ENCODE measurements around the gene CDC25A. TPM values are rescaled to one million over a fixed set of nuclear protein-coding genes. Genes with fewer than 3 reads are reported as not detected.

The CDC25A gene
- total RNA-seq, 2 donors from 2014 or later, result 5.3 to 23.7 TPM

- Histone ChIP-seq H3K4me1 (no peaks in the 10 kb centered on the region), H3K9me3 (no peaks in the 10 kb centered on the region), H3K4me3 (no peak overlapping the region), H3K36me3 (no peaks in the 10 kb centered on the region), H3K27me3 (no peaks in the 10 kb centered on the region), H3K9ac (ENCODE audit: low read depth in 2 of 2, low read length in 2 of 2) (no peak overlapping the region), H3K27ac (no peak overlapping the region)
- TF ChIP-seq, protein P1, sequence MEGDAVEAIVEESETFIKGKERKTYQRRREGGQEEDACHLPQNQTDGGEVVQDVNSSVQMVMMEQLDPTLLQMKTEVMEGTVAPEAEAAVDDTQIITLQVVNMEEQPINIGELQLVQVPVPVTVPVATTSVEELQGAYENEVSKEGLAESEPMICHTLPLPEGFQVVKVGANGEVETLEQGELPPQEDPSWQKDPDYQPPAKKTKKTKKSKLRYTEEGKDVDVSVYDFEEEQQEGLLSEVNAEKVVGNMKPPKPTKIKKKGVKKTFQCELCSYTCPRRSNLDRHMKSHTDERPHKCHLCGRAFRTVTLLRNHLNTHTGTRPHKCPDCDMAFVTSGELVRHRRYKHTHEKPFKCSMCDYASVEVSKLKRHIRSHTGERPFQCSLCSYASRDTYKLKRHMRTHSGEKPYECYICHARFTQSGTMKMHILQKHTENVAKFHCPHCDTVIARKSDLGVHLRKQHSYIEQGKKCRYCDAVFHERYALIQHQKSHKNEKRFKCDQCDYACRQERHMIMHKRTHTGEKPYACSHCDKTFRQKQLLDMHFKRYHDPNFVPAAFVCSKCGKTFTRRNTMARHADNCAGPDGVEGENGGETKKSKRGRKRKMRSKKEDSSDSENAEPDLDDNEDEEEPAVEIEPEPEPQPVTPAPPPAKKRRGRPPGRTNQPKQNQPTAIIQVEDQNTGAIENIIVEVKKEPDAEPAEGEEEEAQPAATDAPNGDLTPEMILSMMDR (IDR thresholded peaks at IDR 0.05), result peak; percentile 70
- intact Hi-C loops (cut with DNase I), result loop anchor here (5.0 kb wide), 1 partner anchor 243 kb away; no protein-coding TSS in a partner anchor
- peak; percentile 78 for DNase-seq
Observed at GRCh38 chr3:48194446-48195071, 6.3 kb upstream of the CDC25A start.

DNA sequence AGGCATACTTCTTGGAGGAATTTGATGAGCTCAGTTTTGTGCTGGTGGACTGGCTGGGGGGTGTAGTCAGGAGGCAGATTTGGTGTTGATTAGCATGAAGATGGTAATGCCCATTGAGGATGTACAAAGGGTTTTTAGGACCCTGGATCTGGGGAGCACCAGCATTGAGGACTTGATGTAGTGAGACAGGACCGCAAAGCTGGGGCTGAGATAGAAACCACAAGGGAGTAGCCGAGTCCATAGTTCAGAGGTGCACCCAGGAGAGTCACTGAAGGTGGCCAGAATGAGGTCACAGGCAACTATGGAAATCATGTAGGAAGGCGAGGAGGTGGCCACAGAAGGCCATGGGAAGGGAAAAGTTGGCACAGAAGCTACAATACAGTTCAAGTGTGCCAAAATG, 2.7 kb upstream of the CDC25A start:
- H3K4me3 ChIP-seq, result no peak overlapping the region
- no peaks in the 10 kb centered on the region for H3K9me3 ChIP-seq
- no peaks in the 10 kb centered on the region for H3K36me3 ChIP-seq
- no peaks in the 10 kb centered on the region for H3K4me1 ChIP-seq
- peak; percentile 25 for DNase-seq
- TF ChIP-seq, protein P1 (IDR thresholded peaks at IDR 0.05), result no peak
- no peak overlapping the region for H3K27ac ChIP-seq
- intact Hi-C loops (cut with DNase I), result loop anchor here (5.0 kb wide), 1 partner anchor 246 kb away; no protein-coding TSS in a partner anchor
- no peaks in the 10 kb centered on the region for H3K27me3 ChIP-seq
- no peak overlapping the region for H3K9ac ChIP-seq (ENCODE audit: low read depth in 2 of 2, low read length in 2 of 2)

DNA sequence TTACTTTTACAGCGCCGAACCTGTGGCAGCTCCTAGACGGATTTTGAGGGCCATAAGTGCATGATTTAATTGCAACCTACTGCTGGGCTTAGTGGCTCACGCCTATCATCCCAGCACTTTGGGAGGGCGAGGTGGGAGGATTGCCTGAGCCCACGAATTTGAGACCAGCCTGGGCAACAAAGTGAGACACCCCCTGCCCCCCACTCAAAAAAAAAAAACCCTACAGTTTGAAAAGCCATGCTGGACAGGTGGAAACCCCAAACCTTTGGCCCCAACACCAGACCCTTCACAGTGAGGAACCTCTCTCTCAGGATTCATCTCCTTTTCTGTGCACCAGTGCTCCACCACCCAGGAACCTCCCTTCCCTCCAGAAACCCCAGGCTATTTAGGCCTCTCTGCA, 1.1 kb upstream of the CDC25A start:
- Histone ChIP-seq H3K27me3 (no peaks in the 10 kb centered on the region), H3K9ac (ENCODE audit: low read depth in 2 of 2, low read length in 2 of 2) (no peak overlapping the region), H3K27ac (no peak overlapping the region), H3K4me3 (no peak overlapping the region), H3K4me1 (no peaks in the 10 kb centered on the region), H3K9me3 (no peaks in the 10 kb centered on the region), H3K36me3 (no peaks in the 10 kb centered on the region)
- intact Hi-C loops (cut with DNase I), result no loop called here
- TF ChIP-seq, protein P1 (IDR thresholded peaks at IDR 0.05), result no peak
- DNase-seq, result no peak

DNA sequence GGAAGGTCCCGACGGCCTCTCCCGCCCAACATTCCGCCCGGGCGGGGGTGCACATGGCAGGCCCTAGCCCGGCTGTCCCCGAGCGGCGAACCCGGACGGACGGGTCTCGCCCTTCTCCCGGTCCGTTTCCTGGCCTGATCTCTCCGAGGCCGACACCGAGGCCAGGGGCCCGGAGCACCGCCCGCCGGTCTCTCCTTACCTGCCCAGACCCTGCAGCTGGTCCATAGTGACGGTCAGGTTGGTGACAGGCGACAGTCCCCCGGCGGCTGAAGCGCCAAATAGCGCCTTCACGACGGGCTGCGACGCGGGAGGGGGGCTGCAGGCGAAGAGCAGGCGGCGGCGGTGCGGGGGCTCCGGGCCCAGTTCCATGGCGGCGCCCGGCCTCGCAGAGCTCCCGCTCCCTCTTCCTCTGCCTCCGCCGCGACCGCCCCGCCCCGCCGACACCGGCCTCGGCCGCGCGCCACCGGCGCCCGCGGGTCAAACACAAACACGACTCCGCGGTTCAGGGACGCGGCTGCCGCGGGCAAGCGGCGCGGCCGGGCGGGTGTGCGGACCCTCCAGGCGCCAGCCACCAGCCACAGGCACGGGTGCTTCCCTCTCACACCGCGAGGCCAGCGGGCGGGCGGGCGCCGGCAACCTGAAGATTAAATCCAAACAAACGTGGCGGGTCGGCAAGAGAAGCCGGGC, 495 bp downstream of the CDC25A start:
- Histone ChIP-seq H3K27me3 (no peaks in the 10 kb centered on the region), H3K4me3 (peak overlapping the region; percentile 97), H3K9me3 (no peaks in the 10 kb centered on the region), H3K4me1 (no peaks in the 10 kb centered on the region), H3K27ac (peak overlapping the region; percentile 37), H3K9ac (ENCODE audit: low read depth in 2 of 2, low read length in 2 of 2) (peak overlapping the region; percentile 76 to 83), H3K36me3 (no peaks in the 10 kb centered on the region)
- intact Hi-C loops (cut with DNase I), result no loop called here
- TF ChIP-seq, protein P1 (IDR thresholded peaks at IDR 0.05), result no peak
- DNase-seq, result peak; percentile 46

DNA sequence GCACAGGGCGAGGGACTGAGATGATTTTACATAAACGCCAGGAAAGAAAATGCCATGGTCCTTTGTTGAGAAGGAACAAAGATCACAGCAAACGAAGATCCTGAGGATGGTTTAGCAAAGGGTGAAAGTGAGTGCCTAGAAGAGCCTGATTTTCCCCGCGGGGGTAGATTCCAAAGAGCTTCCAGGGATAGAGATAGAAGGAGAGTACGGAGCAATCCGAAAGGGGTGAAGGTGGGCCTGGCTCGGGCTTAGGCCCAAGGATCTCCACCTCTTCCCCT, 977 bp downstream of the CDC25A start:
- TF ChIP-seq, protein P1 (IDR thresholded peaks at IDR 0.05), result no peak
- H3K4me1 ChIP-seq, result no peaks in the 10 kb centered on the region
- no peaks in the 10 kb centered on the region for H3K9me3 ChIP-seq
- H3K9ac ChIP-seq (ENCODE audit: low read depth in 2 of 2, low read length in 2 of 2), result peak overlapping the region; percentile 76 to 83
- intact Hi-C loops (cut with DNase I), result no loop called here
- H3K27ac ChIP-seq, result peak overlapping the region; percentile 37
- H3K4me3 ChIP-seq, result peak overlapping the region; percentile 97
- no peaks in the 10 kb centered on the region for H3K27me3 ChIP-seq
- H3K36me3 ChIP-seq, result no peaks in the 10 kb centered on the region
- no peak for DNase-seq
